HepG2 (cell line): Measurements from ENCODE around the gene STK38L. TPM values are rescaled to one million over a fixed set of nuclear protein-coding genes. Genes with fewer than 3 reads are reported as not detected.
A peak's percentile ranks its signal among the peaks of the same experiment; 100 is the strongest.

Source experiments
- CENPT ChIP-seq: sonication (generic); formaldehyde crosslinking; IDR thresholded peaks from 2 replicates; pipeline ENCODE4 v1.8.0; 2022; ENCODE audit warnings: low read depth, mild to moderate bottlenecking, moderate library complexity, missing genetic modification reagents
- CREBL2 ChIP-seq: sonication (generic); formaldehyde crosslinking; IDR thresholded peaks from 2 replicates; pipeline ENCODE4 v1.8.1; 2023; ENCODE audit warnings: missing genetic modification reagents, mild to moderate bottlenecking, borderline replicate concordance
- FOSL1 ChIP-seq: sonication (generic); formaldehyde crosslinking; IDR thresholded peaks from 2 replicates; pipeline ENCODE4 v1.9.0; 2021; ENCODE audit warnings: missing genetic modification reagents, borderline replicate concordance
- HES4 ChIP-seq: sonication (generic); formaldehyde crosslinking; IDR thresholded peaks from 2 replicates; pipeline ENCODE4 v1.9.0; 2021; ENCODE audit warnings: mild to moderate bottlenecking, missing genetic modification reagents, borderline replicate concordance
- HINFP ChIP-seq: sonication (generic); formaldehyde crosslinking; IDR thresholded peaks from 2 replicates; pipeline ENCODE4 v1.4.0; 2020; ENCODE audit warnings: low read depth, mild to moderate bottlenecking, missing genetic modification reagents
- KDM2A ChIP-seq: sonication (generic); formaldehyde crosslinking; IDR thresholded peaks from 2 replicates; pipeline ENCODE4 v1.4.0; 2020; ENCODE audit warnings: low read depth, missing genetic modification reagents, borderline replicate concordance
- MAFK ChIP-seq, 2 experiments: IDR thresholded peaks in 1 of 2; conservative IDR thresholded peaks in 1 of 2; 2 replicates each; pipeline ENCODE4 v1.6.1; 2011; ENCODE audit warnings: improper control_type of control experiment in 2 of 2, low read length in 2 of 2
- MIER3 ChIP-seq: IDR thresholded peaks from 2 replicates; pipeline ENCODE4 v1.6.1; 2016; ENCODE audit warnings: missing compliant biosample characterization, borderline replicate concordance
- MYPOP ChIP-seq: sonication (generic); formaldehyde crosslinking; IDR thresholded peaks from 2 replicates; pipeline ENCODE4 v1.8.1; 2023; ENCODE audit warnings: mild to moderate bottlenecking, moderate library complexity, missing genetic modification reagents
- NFYC ChIP-seq: IDR thresholded peaks from 2 replicates; pipeline ENCODE4 v1.6.1; 2016; ENCODE audit warnings: missing genetic modification reagents, missing compliant biosample characterization
- PPARG ChIP-seq: conservative IDR thresholded peaks from 2 replicates; pipeline ENCODE4 v1.6.1; 2016; ENCODE audit warnings: missing biosample characterization, missing genetic modification reagents
- SAFB2 ChIP-seq: sonication (generic); formaldehyde crosslinking; IDR thresholded peaks from 2 replicates; pipeline ENCODE4 v1.5.1; 2020; ENCODE audit warnings: missing genetic modification reagents, low read depth, mild to moderate bottlenecking, borderline replicate concordance
- ZMYM3 ChIP-seq: sonication (generic); formaldehyde crosslinking; IDR thresholded peaks from 2 replicates; pipeline ENCODE4 v1.5.1; 2020; ENCODE audit warnings: mild to moderate bottlenecking, missing genetic modification reagents
- ZNF256 ChIP-seq: sonication (generic); formaldehyde crosslinking; conservative IDR thresholded peaks from 2 replicates; pipeline ENCODE4 v1.4.0; 2020; ENCODE audit warnings: missing genetic modification reagents
- ZNF260 ChIP-seq: sonication (generic); formaldehyde crosslinking; IDR thresholded peaks from 2 replicates; pipeline ENCODE4 v1.4.0; 2020; ENCODE audit warnings: missing genetic modification reagents, low read depth, mild to moderate bottlenecking, borderline replicate concordance
- ZNF382 ChIP-seq: sonication (generic); formaldehyde crosslinking; IDR thresholded peaks from 2 replicates; pipeline ENCODE4 v1.5.0; 2020; ENCODE audit warnings: missing genetic modification reagents, mild to moderate bottlenecking, borderline replicate concordance
- ZNF430 ChIP-seq: sonication (generic); formaldehyde crosslinking; IDR thresholded peaks from 2 replicates; pipeline ENCODE4 v1.9.0; 2021; ENCODE audit warnings: mild to moderate bottlenecking, missing genetic modification reagents
- ZNF749 ChIP-seq: sonication (generic); formaldehyde crosslinking; IDR thresholded peaks from 2 replicates; pipeline ENCODE4 v1.8.0; 2022; ENCODE audit warnings: mild to moderate bottlenecking, missing genetic modification reagents, moderate library complexity, borderline replicate concordance
- polyA plus RNA-seq, 8 experiments: library from polyadenylated mRNA; depleted of rRNA in 3 of 8; stranded (reverse) in 7 of 8; unstranded in 1 of 8; fragments of >200 nt; fragmentation: Illumina TruSeq in 4 of 8; extraction: Trizol in 4 of 8; gene quantifications; 2 replicates each; pipeline versions ENCODE4 v1.2.1 to v1.2.3, GENCODE V29; 2011 to 2016; ENCODE audit warnings: low read depth in 4 of 8, missing spikeins in 1 of 8, mixed read lengths in 1 of 8; ENCODE audit not compliant: insufficient read depth in 1 of 8
- total RNA-seq, 5 experiments: library from RNA; depleted of rRNA; stranded (reverse); fragments of >200 nt; fragmentation: Illumina TruSeq; extraction: Trizol; gene quantifications; 2 replicates each; pipeline ENCODE4 v1.2.3, GENCODE V29; 2016; ENCODE audit warnings: low read depth in 1 of 5
- TF ChIP-seq, protein P1 (sequence below): sonication (generic); formaldehyde crosslinking; IDR thresholded peaks from 2 replicates; pipeline ENCODE4 v1.5.1; 2020; ENCODE audit warnings: missing genetic modification reagents, mild to moderate bottlenecking, borderline replicate concordance
- TF ChIP-seq, protein P2 (sequence below): sonication (generic); formaldehyde crosslinking; IDR thresholded peaks from 2 replicates; pipeline ENCODE4 v1.8.1; 2023; ENCODE audit warnings: mild to moderate bottlenecking, missing genetic modification reagents
- TF ChIP-seq, protein P3 (sequence below): sonication (generic); formaldehyde crosslinking; conservative IDR thresholded peaks from 2 replicates; pipeline ENCODE4 v1.4.0; 2020; ENCODE audit warnings: missing genetic modification reagents

Gene STK38L
- total and polyA plus RNA-seq, 2 of the 13 experiments (the other 11 are each of a cell fraction or from before 2014, with no cell fraction given): 6.1 to 26.4 TPM

- TF ChIP-seq, protein P1, sequence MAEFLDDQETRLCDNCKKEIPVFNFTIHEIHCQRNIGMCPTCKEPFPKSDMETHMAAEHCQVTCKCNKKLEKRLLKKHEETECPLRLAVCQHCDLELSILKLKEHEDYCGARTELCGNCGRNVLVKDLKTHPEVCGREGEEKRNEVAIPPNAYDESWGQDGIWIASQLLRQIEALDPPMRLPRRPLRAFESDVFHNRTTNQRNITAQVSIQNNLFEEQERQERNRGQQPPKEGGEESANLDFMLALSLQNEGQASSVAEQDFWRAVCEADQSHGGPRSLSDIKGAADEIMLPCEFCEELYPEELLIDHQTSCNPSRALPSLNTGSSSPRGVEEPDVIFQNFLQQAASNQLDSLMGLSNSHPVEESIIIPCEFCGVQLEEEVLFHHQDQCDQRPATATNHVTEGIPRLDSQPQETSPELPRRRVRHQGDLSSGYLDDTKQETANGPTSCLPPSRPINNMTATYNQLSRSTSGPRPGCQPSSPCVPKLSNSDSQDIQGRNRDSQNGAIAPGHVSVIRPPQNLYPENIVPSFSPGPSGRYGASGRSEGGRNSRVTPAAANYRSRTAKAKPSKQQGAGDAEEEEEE (CRISPR knock-in tag): no peak
- TF ChIP-seq ZNF260: no peak
- TF ChIP-seq HES4 (CRISPR knock-in tag): peak; percentile 70
- TF ChIP-seq ZNF430 (CRISPR knock-in tag): no peak
- TF ChIP-seq FOSL1 (CRISPR knock-in tag): no peak
- TF ChIP-seq, protein P2, sequence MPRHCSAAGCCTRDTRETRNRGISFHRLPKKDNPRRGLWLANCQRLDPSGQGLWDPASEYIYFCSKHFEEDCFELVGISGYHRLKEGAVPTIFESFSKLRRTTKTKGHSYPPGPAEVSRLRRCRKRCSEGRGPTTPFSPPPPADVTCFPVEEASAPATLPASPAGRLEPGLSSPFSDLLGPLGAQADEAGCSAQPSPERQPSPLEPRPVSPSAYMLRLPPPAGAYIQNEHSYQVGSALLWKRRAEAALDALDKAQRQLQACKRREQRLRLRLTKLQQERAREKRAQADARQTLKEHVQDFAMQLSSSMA (CRISPR knock-in tag): no peak
- no peak for TF ChIP-seq ZMYM3
- TF ChIP-seq HINFP: 0 out of 2 replicates have a peak, but pooled peaks have one; percentile 20
- no peak for TF ChIP-seq PPARG (CRISPR knock-in tag)
- no peak for TF ChIP-seq ZNF749
- TF ChIP-seq SAFB2 (CRISPR knock-in tag): peak; percentile 83; the same call in 1 of the 2 replicates
- peak; percentile 71 for TF ChIP-seq MYPOP (CRISPR knock-in tag)
- TF ChIP-seq ZNF382 (CRISPR knock-in tag): no peak
- TF ChIP-seq MIER3 (CRISPR knock-in tag): no peak
- TF ChIP-seq, protein P3, sequence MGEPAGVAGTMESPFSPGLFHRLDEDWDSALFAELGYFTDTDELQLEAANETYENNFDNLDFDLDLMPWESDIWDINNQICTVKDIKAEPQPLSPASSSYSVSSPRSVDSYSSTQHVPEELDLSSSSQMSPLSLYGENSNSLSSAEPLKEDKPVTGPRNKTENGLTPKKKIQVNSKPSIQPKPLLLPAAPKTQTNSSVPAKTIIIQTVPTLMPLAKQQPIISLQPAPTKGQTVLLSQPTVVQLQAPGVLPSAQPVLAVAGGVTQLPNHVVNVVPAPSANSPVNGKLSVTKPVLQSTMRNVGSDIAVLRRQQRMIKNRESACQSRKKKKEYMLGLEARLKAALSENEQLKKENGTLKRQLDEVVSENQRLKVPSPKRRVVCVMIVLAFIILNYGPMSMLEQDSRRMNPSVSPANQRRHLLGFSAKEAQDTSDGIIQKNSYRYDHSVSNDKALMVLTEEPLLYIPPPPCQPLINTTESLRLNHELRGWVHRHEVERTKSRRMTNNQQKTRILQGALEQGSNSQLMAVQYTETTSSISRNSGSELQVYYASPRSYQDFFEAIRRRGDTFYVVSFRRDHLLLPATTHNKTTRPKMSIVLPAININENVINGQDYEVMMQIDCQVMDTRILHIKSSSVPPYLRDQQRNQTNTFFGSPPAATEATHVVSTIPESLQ (CRISPR knock-in tag): no peak
- peak; percentile 66 for TF ChIP-seq NFYC (CRISPR knock-in tag)
- 0 out of 2 replicates have a peak, but pooled peaks have one; percentile 27 for TF ChIP-seq ZNF256 (CRISPR knock-in tag)
- no peak for TF ChIP-seq CENPT (CRISPR knock-in tag)
- TF ChIP-seq CREBL2 (CRISPR knock-in tag): peak; percentile 64; the same call in 1 of the 2 replicates
- TF ChIP-seq KDM2A: peak; percentile 70; the same call in 1 of the 2 replicates
- no peak for TF ChIP-seq MAFK (conservative IDR thresholded peaks at IDR 0.05 in 1 of 2, IDR thresholded peaks at IDR 0.05 in 1 of 2; ENCODE audit: low read length in 2 of 2)
Measured at GRCh38 chr12:27243804-27244688, at the start of gene STK38L (continued).
